Measurements from ENCODE around the gene ZSCAN23.
"Not testable (repeated sequence)": the region's sequence is repeated elsewhere in the genome, so short reads cannot be mapped to it uniquely, and the experiment has no call there.

Gene ZSCAN23

DNA sequence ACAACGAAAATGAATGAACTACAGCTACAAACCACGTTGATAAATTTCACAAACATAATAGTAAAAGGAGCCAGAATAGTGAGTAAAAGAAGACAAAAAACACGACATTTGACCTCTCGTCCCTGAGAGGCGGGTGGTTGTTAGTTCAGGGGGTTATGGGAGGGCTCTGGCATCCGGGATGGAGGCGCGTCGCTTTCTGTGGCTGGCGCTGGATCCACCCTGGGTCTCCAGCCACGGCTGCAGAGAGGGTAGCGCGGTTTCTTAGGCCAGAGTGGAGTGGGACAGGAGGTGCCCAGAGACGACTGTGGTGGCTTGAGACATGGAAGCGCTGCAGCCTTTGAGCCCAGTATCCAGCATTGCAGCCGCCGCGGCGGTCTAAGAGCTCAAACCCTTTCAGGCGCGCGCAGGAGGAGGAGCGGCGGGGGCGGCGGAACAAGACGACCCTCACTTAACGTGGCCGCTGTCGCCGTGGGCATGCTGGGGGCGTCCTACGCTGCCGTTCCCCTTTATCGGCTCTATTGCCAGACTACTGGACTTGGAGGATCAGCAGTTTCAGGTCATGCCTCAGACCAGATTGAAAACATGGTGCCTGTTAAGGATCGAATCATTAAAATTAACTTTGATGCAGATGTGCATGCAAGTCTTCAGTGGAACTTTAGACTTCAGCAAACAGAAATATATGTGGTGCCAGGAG is 3.7 kb upstream of the ZSCAN23 start:
- TF ChIP-seq, protein P1, sequence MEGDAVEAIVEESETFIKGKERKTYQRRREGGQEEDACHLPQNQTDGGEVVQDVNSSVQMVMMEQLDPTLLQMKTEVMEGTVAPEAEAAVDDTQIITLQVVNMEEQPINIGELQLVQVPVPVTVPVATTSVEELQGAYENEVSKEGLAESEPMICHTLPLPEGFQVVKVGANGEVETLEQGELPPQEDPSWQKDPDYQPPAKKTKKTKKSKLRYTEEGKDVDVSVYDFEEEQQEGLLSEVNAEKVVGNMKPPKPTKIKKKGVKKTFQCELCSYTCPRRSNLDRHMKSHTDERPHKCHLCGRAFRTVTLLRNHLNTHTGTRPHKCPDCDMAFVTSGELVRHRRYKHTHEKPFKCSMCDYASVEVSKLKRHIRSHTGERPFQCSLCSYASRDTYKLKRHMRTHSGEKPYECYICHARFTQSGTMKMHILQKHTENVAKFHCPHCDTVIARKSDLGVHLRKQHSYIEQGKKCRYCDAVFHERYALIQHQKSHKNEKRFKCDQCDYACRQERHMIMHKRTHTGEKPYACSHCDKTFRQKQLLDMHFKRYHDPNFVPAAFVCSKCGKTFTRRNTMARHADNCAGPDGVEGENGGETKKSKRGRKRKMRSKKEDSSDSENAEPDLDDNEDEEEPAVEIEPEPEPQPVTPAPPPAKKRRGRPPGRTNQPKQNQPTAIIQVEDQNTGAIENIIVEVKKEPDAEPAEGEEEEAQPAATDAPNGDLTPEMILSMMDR (IDR thresholded peaks at IDR 0.05; ENCODE audit: low read depth, low read length, missing control alignments), result no peak
- no peaks in the 10 kb centered on the region for H3K27me3 ChIP-seq (replicated peaks)
- H3K27ac ChIP-seq, result no peak overlapping the region
- in situ Hi-C loops (cut with HindIII; ENCODE audit: low pct_ligation_motif_present, low sequenced_read_pairs), result no loop called here
- H3K36me3 ChIP-seq (replicated peaks), result no peaks in the 10 kb centered on the region
- H3K4me3 ChIP-seq (ENCODE audit: low read depth, low read length), result peak overlapping the region; percentile 72
- DNase-seq, result peak; percentile 3

DNA sequence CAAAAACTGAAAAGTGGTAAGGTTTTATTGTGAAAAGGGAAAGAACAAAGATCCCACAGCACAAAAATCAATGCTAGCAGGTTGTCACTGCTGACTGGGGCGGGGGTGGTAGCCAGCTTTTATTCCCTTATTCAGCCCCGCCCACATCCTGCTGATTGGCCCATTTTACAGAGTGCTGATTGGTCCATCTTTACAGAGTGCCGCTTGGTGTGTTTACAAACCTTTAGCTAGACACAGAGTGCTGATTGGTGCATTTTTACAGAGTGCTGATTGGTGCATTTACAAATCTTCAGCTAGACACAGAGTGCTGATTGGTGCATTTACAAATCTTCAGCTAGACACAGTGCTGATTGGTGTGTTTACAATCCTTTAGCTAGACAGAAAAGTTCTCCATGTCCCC is 1.5 kb upstream of the ZSCAN23 start:
- H3K4me3 ChIP-seq (ENCODE audit: low read depth, low read length); in situ Hi-C loops (cut with HindIII; ENCODE audit: low pct_ligation_motif_present, low sequenced_read_pairs); H3K36me3 ChIP-seq (replicated peaks); H3K27ac ChIP-seq; H3K27me3 ChIP-seq (replicated peaks); DNase-seq: not testable (repeated sequence)

DNA sequence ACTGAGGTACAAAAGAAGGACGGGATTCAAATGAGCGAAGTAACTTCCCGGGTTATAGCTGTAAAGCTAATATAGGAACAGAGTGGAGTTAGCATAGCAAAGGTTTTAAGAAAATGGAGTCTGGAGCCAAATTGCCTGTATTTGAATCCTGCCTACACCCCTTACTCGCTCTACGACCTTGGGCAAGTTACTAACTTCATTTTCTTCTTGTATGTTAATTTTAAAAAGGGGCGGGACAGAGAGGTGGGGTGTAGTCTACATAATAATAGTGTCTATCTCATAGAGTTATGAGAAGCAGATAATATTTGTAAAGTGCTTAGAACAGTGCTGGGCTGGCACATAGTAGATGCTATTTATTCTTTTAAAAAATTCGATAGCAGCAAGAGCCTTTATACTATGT is 705 bp downstream of the ZSCAN23 start:
- Histone ChIP-seq H3K27ac (no peak overlapping the region), H3K36me3 (replicated peaks) (no peaks in the 10 kb centered on the region), H3K4me3 (ENCODE audit: low read depth, low read length) (peak overlapping the region; percentile 95), H3K27me3 (replicated peaks) (no peaks in the 10 kb centered on the region)
- DNase-seq, result no peak
- in situ Hi-C loops (cut with HindIII; ENCODE audit: low pct_ligation_motif_present, low sequenced_read_pairs), result no loop called here
- TF ChIP-seq, protein P1 (IDR thresholded peaks at IDR 0.05; ENCODE audit: low read depth, low read length, missing control alignments), result no peak

GRCh38 chr6:28436404-28436803 is 6.9 kb downstream of the ZSCAN23 start:
- H3K27ac ChIP-seq, result no peak overlapping the region
- H3K27me3 ChIP-seq (replicated peaks), result no peaks in the 10 kb centered on the region
- in situ Hi-C loops (cut with HindIII; ENCODE audit: low pct_ligation_motif_present, low sequenced_read_pairs), result no loop called here
- no peak for DNase-seq
- no peak overlapping the region for H3K4me3 ChIP-seq (ENCODE audit: low read depth, low read length)
- TF ChIP-seq, protein P1 (IDR thresholded peaks at IDR 0.05; ENCODE audit: low read depth, low read length, missing control alignments), result no peak
- no peaks in the 10 kb centered on the region for H3K36me3 ChIP-seq (replicated peaks)

- no peak overlapping the region for H3K27ac ChIP-seq
- TF ChIP-seq, protein P1 (IDR thresholded peaks at IDR 0.05; ENCODE audit: low read depth, low read length, missing control alignments), result no peak
- in situ Hi-C loops (cut with HindIII; ENCODE audit: low pct_ligation_motif_present, low sequenced_read_pairs), result no loop called here
Measured at GRCh38 chr6:28433119-28433518, 10.2 kb downstream of the ZSCAN23 start.

GRCh38 chr6:28429781-28430180 is 13.5 kb downstream of the ZSCAN23 start:
- TF ChIP-seq, protein P1 (IDR thresholded peaks at IDR 0.05; ENCODE audit: low read depth, low read length, missing control alignments), result no peak
- no peaks in the 10 kb centered on the region for H3K36me3 ChIP-seq (replicated peaks)
- H3K27me3 ChIP-seq (replicated peaks), result no peaks in the 10 kb centered on the region
- no peak for DNase-seq
- no peak overlapping the region for H3K4me3 ChIP-seq (ENCODE audit: low read depth, low read length)
- in situ Hi-C loops (cut with HindIII; ENCODE audit: low pct_ligation_motif_present, low sequenced_read_pairs), result no loop called here
- H3K27ac ChIP-seq, result no peak overlapping the region

More at GRCh38 chr6:28433119-28433518, 10.2 kb downstream of the ZSCAN23 start:
- no peaks in the 10 kb centered on the region for H3K27me3 ChIP-seq (replicated peaks)
- DNase-seq, result no peak
- no peak overlapping the region for H3K4me3 ChIP-seq (ENCODE audit: low read depth, low read length)
- no peaks in the 10 kb centered on the region for H3K36me3 ChIP-seq (replicated peaks)
